Dermis microvascular lymphatic vessel endothelial cell (primary cell): Measurements from ENCODE around the gene PTTG1IP2. TPM values are rescaled to one million over a fixed set of nuclear protein-coding genes. Genes with fewer than 3 reads are reported as not detected.

Experiments
- DNase-seq, 2 donors: peaks; one replicate each; pipeline versions ENCODE4 v3.0.0 to v3.0.0-alpha.2; 2010; ENCODE audit warnings: low read depth in 2 of 2
- total RNA-seq: library from RNA; depleted of rRNA; stranded (reverse); fragments of >200 nt; gene quantifications from 2 replicates; pipeline ENCODE4 v1.2.1, GENCODE V29; 2014

Gene PTTG1IP2
- total RNA-seq, 1 donor from 2014 or later = not detected

DNA sequence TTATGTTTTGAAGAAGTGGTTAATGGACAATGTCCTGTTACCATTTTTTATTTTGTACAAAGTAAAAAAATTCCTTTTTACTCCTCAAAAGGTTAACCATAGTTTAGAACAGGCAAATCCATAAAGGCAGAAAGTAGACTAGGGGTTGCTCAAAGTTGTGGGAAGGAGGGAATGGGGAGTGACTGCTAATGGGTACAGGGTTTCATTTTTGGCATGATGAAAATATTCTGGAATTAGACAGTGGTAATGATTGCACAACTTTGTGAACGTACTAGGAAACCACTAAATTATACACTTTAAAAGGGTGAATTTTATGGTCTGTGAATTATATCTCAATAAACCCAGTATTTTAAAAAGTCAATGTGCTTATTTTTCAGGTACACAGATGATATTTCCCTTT, 91.3 kb downstream of the PTTG1IP2 start:
- DNase-seq = no peak

Other genes with a start within 250 kb of the PTTG1IP2 start
- gene CFAP69, start 224.5 kb upstream of the PTTG1IP2 start, total RNA-seq = 0.63 and 0.90 TPM in 2 replicates
- not detected in 2 replicates for gene FAM237B, start 148.3 kb upstream of the PTTG1IP2 start, total RNA-seq
- gene GTPBP10, start 122.9 kb upstream of the PTTG1IP2 start, total RNA-seq = 4.4 and 4.7 TPM in 2 replicates
- 11.0 and 15.4 TPM in 2 replicates for gene CLDN12, start 66.2 kb upstream of the PTTG1IP2 start, total RNA-seq
- gene CDK14, start 126.7 kb downstream of the PTTG1IP2 start, total RNA-seq = 0.89 and 1.2 TPM in 2 replicates